HuH-7.5 (cell line): ENCODE results near the gene TNFRSF12A.
A peak's percentile ranks its signal among the peaks of the same experiment; 100 is the strongest.

Experiments
- DNase-seq: peaks from one replicate; pipeline ENCODE4 v3.0.0; 2011; ENCODE audit warnings: low spot score

The TNFRSF12A gene

GRCh38 chr16:2986623-2987188 is 33.5 kb upstream of the TNFRSF12A start:
- DNase-seq, result no peak

DNA sequence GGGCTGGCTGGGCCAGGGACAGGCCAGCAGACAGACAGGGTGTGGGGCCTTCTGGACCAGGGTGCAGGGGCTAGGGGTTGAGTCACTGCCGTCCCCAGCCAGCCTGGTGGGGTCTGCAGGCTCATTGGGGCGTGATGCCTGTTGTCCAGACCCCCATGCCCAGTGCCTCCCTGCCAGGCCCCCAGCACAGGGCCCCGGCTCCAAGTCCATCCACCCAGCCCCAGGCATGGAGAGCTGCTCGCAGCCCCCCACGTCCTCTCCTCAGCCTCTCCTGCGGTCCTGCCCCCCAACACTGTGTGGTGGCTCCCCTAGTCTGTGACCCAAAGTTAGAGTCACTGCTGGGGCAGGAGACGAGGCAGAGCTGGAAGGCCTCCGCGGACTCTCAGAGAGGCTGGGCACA is 32.9 kb upstream of the TNFRSF12A start:
- no peak for DNase-seq

GRCh38 chr16:2987833-2988232 is 32.3 kb upstream of the TNFRSF12A start:
- DNase-seq, result no peak

GRCh38 chr16:2988590-2989099 is 31.5 kb upstream of the TNFRSF12A start:
- DNase-seq, result no peak

DNA sequence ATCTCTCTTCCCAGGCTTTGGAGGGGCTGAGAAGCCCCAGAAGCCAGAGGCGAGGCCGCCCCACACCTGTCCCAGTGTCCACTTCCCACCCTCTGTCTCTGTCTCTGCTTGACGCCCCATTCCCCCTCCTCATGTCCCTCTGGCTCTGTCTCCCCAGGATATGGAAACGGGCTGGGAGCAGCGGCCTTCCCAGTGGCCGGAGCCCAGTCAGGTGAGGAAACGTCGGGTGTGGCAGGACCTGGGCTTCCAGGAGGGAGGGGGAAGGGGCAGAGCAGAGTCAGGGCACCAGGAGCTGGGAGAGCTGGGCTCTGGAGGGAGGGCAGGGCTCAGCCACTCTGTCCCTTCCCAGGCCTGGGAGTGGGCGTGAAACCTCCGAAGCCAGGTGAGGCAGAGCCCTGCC is 29.3 kb upstream of the TNFRSF12A start:
- DNase-seq, result no peak

DNA sequence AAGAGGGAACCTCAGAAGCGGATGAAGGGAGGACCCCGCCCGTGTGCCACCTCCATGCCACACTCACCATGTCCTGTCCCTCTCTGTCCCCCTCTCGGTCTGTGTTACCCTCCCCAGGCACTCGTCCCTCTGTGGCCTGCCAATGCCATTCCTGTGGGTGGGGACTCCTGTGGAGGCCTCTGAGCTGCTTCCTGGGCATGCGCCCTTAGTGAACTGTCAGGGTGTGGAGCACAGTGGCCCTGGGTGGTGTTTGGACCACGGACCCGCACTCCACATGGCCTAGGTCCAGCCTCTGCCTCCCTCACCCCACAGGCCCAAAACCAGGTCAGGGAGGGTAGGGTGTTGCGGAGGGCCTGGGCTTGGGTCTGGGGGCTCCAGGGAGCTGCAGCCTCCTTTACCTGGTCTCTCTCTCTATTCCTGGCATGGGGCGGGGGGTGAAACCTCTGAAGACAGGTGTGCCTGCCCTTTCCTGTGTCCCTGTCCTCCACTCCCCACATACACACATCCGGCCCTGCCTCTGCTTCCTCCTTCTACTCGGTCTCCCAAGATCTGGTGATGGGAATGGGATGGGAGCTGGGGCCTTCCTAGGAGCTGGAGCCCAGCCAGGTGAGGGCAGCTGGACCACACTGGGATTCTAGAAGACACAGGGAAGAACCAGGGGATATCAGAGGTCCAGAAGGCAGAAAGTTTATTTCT is 28.5 kb upstream of the TNFRSF12A start:
- DNase-seq, result no peak

DNA sequence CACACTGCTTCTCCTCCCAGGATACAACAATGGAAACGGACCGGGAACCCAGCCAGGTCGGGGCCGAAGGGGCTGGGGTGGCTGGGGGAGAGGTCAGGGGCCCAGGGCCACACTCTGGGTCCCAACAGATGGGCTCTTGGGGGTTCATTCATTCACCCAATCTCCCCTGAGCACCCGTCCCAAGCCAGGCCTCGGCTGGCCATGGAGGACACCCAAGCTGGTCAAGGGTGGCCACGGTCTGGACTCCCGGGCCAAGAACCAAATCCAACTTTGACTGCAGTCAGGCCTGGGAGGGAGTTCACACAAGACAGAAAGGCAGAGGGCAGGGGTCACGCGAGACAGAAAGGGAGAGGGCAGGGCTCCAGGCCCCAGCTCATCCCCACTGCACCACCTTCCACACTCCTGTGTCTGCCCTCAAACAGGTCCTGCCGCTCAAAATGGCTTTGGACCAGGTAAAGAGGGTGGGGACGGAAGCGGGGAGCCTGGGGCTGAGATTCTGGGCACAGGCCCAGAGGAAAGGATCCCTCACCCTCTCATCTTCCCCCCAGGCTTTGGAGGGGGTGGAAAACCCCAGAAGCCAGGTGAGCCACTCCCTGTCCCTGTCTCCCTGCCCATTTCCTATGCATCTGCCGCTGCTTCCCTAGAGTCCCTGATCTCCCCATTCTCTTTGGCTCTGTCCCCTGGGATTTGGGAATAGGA is 27.6 kb upstream of the TNFRSF12A start:
- DNase-seq, result no peak

GRCh38 chr16:2996298-2996697 is 23.9 kb upstream of the TNFRSF12A start:
- DNase-seq, result no peak

DNA sequence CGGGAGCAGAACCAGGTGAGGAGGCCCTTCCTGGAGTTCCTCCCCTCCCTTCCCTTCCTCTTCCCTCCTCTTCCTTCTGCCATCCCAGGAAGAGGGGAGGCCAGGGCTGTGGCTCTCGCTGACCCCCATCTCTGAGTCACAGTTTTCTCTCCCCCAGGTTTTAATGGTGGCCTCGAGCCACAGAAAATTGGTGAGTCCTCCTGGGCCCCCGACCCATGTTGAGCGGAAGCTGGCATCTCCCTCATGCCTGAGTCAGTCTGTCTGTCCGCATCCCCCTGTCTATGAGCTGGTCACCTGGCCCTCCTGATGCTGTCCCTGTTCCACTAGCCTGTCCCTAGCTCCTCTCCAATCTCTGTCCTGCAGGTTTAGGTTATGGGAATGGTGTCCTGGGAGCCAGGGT is 20.2 kb upstream of the TNFRSF12A start:
- DNase-seq, result no peak

DNA sequence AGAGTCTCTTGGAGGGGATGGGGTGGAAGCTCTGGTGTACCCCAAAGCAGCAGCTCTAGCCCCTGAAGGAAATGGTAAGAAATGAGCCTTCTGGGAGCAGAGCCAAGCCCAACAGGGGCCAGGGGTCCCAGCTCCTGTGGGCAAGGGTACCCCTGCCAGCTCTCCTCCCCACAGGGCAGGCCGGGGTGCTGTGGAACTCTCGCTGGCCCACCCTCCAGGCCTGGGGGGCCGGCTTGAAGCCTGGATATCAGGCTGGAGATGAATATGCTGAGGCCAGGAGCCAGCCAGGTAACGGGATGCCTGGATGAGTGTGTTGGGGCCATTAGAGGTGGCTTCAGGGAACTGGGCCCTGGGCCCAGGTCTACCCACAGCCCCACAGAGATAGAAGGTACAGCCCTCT is 19.6 kb upstream of the TNFRSF12A start:
- no peak for DNase-seq

GRCh38 chr16:3001316-3001715 is 18.9 kb upstream of the TNFRSF12A start:
- DNase-seq, result no peak

- DNase-seq, result peak; percentile 97
These were observed 16.4 kb upstream of the TNFRSF12A start for GRCh38 chr16:3003582-3004270.

GRCh38 chr16:3004319-3004718 is 15.8 kb upstream of the TNFRSF12A start:
- no peak for DNase-seq

DNA sequence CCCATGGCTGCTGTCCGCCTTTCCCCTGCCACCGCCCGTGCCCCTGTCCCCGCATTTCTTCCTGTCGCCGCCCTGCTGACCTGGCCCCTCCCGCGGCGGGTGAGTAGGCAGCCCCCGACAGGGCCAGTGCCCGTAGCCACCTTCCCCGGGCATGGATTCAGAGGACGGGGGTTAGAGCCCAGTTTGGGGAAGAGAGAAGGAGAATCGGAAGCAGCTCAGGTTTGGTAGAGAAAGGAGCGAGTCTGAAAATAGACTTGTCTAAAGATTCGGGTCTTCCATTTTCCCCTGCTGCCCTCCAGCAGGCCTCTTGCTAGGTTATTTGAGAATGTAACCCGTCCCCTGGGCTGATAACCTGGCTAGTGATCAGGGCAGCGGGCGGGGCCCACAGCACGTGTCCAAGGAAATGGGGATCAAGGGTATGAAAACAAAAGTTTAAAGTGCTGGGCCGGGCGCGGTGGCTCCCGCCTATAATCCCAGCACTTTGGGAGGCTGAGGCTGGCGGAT is 15.3 kb upstream of the TNFRSF12A start:
- peak; percentile 43 for DNase-seq

- DNase-seq, result no peak
These were observed 12.9 kb upstream of the TNFRSF12A start for GRCh38 chr16:3007059-3007956.

DNA sequence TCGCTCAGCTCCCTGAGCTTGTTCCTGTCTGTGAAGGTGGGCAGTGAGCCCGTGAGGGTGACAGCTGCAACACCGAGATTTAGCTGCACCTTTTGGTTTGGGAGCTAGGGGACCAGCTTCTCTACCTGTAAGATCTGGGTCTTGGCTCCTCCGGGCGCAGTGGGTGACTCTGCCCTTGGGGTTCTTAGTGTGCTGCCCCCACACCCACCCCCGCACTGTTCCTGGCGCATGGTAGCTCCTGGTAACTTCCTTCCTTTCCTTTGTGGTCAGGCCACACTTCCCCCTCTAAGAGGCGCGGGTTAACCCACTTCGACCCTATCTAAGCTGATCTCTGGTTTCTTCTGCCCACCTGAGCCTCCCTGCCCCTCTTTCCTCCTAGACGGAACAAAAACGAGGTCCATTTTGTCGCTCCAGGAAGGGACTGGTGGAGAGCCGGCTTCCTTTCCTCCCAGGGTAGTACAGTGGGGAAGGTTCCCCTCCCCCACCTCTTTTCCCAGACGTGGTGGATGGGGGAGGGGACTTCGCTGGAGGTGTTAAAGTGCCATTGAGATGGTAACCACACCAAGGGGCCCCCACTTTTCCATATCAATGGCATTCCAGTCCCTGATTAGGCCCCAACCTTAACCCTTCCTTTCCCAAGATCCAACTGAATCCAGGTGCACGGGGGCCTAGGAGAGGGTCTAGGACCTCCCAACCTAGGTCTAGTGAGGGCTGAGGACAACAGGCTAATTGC is 12.0 kb upstream of the TNFRSF12A start:
- DNase-seq, result no peak

- DNase-seq, result no peak
These were observed 11.5 kb upstream of the TNFRSF12A start for GRCh38 chr16:3008690-3009037.

GRCh38 chr16:3009568-3010390 is 10.4 kb upstream of the TNFRSF12A start:
- DNase-seq, result peak; percentile 66

GRCh38 chr16:3010510-3010909 is 9.7 kb upstream of the TNFRSF12A start:
- no peak for DNase-seq

GRCh38 chr16:3012246-3012645 is 7.9 kb upstream of the TNFRSF12A start:
- DNase-seq, result no peak
